Measurements from ENCODE around the gene SLC44A5. TPM values are rescaled to one million over a fixed set of nuclear protein-coding genes. Genes with fewer than 3 reads are reported as not detected.
"Not testable (repeated sequence)": the region's sequence is repeated elsewhere in the genome, so short reads cannot be mapped to it uniquely, and the experiment has no call there.

Gene SLC44A5
- total RNA-seq, 4 donors from 2014 or later: 0.19 to 12.8 (median 2.6) TPM

GRCh38 chr1:75492011-75492410, 118.9 kb downstream of the SLC44A5 start:
- Histone ChIP-seq H3K4me3 (no peak overlapping the region), H3K4me1 (no peaks in the 10 kb centered on the region), H3K27me3 (no peaks in the 10 kb centered on the region), H3K27ac (no peak overlapping the region), H3K9me3 (no peaks in the 10 kb centered on the region), H3K36me3 (no peaks in the 10 kb centered on the region)
- no peak for DNase-seq
- WGBS, 2 donors: 33 to 39% methylated on average over 1 of the region's 1 CpG
- intact Hi-C loops (cut with DNase I): no loop called here
- TF ChIP-seq CTCF (IDR thresholded peaks at IDR 0.05) (no peak), POLR2A (IDR thresholded peaks at IDR 0.05) (no peak)

- DNase-seq: no peak
- intact Hi-C loops (cut with DNase I): no loop called here
These were observed 123.5 kb downstream of the SLC44A5 start for GRCh38 chr1:75487399-75487798.

GRCh38 chr1:75484789-75485188, 126.1 kb downstream of the SLC44A5 start:
- peaks cover 0 to 17% (median 0%) of the 10 kb centered on the region in 3 donors for H3K9me3 ChIP-seq
- no peaks in the 10 kb centered on the region for H3K36me3 ChIP-seq
- intact Hi-C loops (cut with DNase I): no loop called here
- H3K4me3 ChIP-seq: no peak overlapping the region
- no peaks in the 10 kb centered on the region for H3K27me3 ChIP-seq
- DNase-seq: no peak
- WGBS, 2 donors: 33% methylated on average over 1 of the region's 1 CpG; no CpG with 5 or more reads in 1 of the 2 donors
- H3K27ac ChIP-seq: no peak overlapping the region
- no peaks in the 10 kb centered on the region for H3K4me1 ChIP-seq
- TF ChIP-seq POLR2A (IDR thresholded peaks at IDR 0.05) (no peak), CTCF (IDR thresholded peaks at IDR 0.05) (no peak)

More at GRCh38 chr1:75487399-75487798, 123.5 kb downstream of the SLC44A5 start:
- 63 to 77% methylated on average over 3 to 4 of the region's 4 CpGs for WGBS, 2 donors
- Histone ChIP-seq H3K36me3 (no peaks in the 10 kb centered on the region), H3K9me3 (peaks cover 0 to 17% (median 0%) of the 10 kb centered on the region in 3 donors), H3K27ac (no peak overlapping the region), H3K4me3 (no peak overlapping the region), H3K27me3 (no peaks in the 10 kb centered on the region), H3K4me1 (no peaks in the 10 kb centered on the region)
- TF ChIP-seq POLR2A (IDR thresholded peaks at IDR 0.05): no peak
- no peak for TF ChIP-seq CTCF (IDR thresholded peaks at IDR 0.05)

- Histone ChIP-seq H3K27me3 (no peaks in the 10 kb centered on the region), H3K9me3 (peaks cover 0 to 17% (median 0%) of the 10 kb centered on the region in 3 donors), H3K36me3 (no peaks in the 10 kb centered on the region), H3K4me3 (no peak overlapping the region), H3K27ac (no peak overlapping the region), H3K4me1 (no peaks in the 10 kb centered on the region)
- no peak for TF ChIP-seq CTCF (IDR thresholded peaks at IDR 0.05)
- TF ChIP-seq POLR2A (IDR thresholded peaks at IDR 0.05): no peak
- DNase-seq: no peak
- intact Hi-C loops (cut with DNase I): no loop called here
- WGBS, 2 donors: 11 to 22% methylated on average over 2 of the region's 2 CpGs
These were observed 128.0 kb downstream of the SLC44A5 start for GRCh38 chr1:75482951-75483350.

- H3K36me3 ChIP-seq; H3K4me1 ChIP-seq; H3K27me3 ChIP-seq; H3K4me3 ChIP-seq; H3K27ac ChIP-seq; intact Hi-C loops (cut with DNase I); H3K9me3 ChIP-seq; DNase-seq: not testable (repeated sequence)
- WGBS, 2 donors: no CpG with 5 or more reads among the region's 12 CpGs
These were observed 134.4 kb downstream of the SLC44A5 start for GRCh38 chr1:75476486-75476885.

- 85 to 100% methylated on average over 4 of the region's 4 CpGs for WGBS, 2 donors
- DNase-seq: no peak
- no peak overlapping the region for H3K27ac ChIP-seq
- H3K9me3 ChIP-seq: no peaks in the 10 kb centered on the region
- no peaks in the 10 kb centered on the region for H3K4me1 ChIP-seq
- intact Hi-C loops (cut with DNase I): no loop called here
- TF ChIP-seq POLR2A (IDR thresholded peaks at IDR 0.05): no peak
- TF ChIP-seq CTCF (IDR thresholded peaks at IDR 0.05): no peak
- no peak overlapping the region for H3K4me3 ChIP-seq
- H3K27me3 ChIP-seq: no peaks in the 10 kb centered on the region
- no peaks in the 10 kb centered on the region for H3K36me3 ChIP-seq
These were observed 135.2 kb downstream of the SLC44A5 start for GRCh38 chr1:75475696-75476095.
